Measurements from ENCODE around the gene LDB2. TPM values are rescaled to one million over a fixed set of nuclear protein-coding genes. Genes with fewer than 3 reads are reported as not detected.

The LDB2 gene
- polyA plus RNA-seq, 3 donors = not detected

DNA sequence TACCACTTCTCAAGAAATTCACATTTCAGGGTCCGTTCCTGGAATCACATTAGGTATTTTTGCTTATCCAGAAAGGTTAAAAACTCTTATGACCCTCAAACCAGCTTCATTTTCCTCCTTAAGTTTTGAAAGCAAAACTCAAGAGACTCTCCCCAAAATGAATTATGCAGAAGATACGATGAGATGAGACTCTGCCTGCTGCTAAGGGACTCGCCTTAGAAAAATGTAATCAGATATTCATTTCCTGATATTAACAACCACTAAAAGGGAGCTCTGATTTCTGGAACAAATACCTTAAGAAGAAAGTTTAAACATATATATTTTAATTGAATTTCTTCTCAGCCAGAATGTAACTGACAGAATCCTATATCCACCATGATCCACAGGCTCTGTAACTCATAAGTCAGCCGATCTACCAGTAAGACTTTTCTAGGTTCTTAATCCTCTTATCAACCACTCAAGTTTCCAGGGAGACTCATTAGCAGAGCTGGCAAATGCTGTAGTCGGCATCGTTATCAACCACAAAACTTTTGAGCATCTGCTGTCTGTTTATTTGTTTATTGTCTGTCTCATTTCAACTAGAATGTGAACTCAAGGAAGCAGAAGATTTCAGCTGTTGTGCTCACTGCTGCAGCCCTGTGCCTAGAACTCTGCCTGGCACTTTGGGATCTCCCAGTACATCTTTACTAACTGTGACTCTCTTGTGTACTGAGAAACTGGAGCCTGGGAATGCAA lies 112.5 kb downstream of the LDB2 start:
- H3K27me3 Mint-ChIP-seq (ENCODE audit: low read depth in 3 of 3) = peaks cover 0 to 5% (median 3%) of the 10 kb centered on the region in 3 donors

DNA sequence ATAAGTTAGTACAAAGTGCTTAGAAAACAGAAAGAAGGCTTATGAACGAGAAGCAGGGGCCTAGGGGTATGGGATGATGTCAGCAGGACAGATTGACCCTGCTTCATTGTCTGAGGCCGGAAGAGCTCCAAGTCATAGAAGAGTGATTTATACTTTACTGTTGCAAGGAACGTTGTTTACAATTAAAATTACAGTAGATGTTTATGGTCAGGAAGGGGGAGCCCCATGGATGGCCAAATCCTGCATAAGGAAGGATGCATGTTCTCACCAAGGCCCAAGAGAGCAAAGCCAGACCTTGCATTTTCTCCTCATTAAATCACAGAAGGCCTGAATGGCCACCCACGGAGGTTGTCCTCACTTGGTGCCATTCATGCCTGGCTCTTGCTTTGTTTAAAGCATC lies 115.3 kb downstream of the LDB2 start:
- H3K9ac ChIP-seq (ENCODE audit: insufficient read depth, low read length, poor library complexity, severe bottlenecking) = no peak overlapping the region
- Mint-ChIP-seq H3K4me1 (no peaks in the 10 kb centered on the region), H3K36me3 (no peaks in the 10 kb centered on the region), H3K9me3 (peaks cover 0 to 7% (median 0%) of the 10 kb centered on the region in 7 donors), H3K27me3 (ENCODE audit: low read depth in 3 of 3) (peaks cover 0 to 5% (median 1%) of the 10 kb centered on the region in 3 donors), H3K4me3 (no peak overlapping the region), H3K27ac (no peak overlapping the region)
- no peak overlapping the region for H3K27ac ChIP-seq (ENCODE audit: low read depth in 1 of 2, low read length in 2 of 2)
- H3K79me2 ChIP-seq (ENCODE audit: insufficient read depth, low read length) = no peaks in the 10 kb centered on the region
- H4K20me1 ChIP-seq (ENCODE audit: insufficient read depth, low read length) = no peaks in the 10 kb centered on the region
- H3K9me3 ChIP-seq (replicated peaks in 1 of 2; ENCODE audit: control insufficient read depth in 1 of 2, insufficient read depth in 1 of 2, low read length in 2 of 2) = no peaks in the 10 kb centered on the region
- H2AFZ ChIP-seq (ENCODE audit: insufficient read depth, low read depth, low read length, poor library complexity, severe bottlenecking) = no peak overlapping the region
- H3K36me3 ChIP-seq (replicated peaks in 1 of 2; ENCODE audit: control insufficient read depth in 1 of 2, insufficient read depth in 2 of 2, low read length in 2 of 2) = no peaks in the 10 kb centered on the region
- WGBS (ENCODE audit: insufficient coverage) = 74% methylated on average over 2 of the region's 4 CpGs
- TF ChIP-seq, protein P1, sequence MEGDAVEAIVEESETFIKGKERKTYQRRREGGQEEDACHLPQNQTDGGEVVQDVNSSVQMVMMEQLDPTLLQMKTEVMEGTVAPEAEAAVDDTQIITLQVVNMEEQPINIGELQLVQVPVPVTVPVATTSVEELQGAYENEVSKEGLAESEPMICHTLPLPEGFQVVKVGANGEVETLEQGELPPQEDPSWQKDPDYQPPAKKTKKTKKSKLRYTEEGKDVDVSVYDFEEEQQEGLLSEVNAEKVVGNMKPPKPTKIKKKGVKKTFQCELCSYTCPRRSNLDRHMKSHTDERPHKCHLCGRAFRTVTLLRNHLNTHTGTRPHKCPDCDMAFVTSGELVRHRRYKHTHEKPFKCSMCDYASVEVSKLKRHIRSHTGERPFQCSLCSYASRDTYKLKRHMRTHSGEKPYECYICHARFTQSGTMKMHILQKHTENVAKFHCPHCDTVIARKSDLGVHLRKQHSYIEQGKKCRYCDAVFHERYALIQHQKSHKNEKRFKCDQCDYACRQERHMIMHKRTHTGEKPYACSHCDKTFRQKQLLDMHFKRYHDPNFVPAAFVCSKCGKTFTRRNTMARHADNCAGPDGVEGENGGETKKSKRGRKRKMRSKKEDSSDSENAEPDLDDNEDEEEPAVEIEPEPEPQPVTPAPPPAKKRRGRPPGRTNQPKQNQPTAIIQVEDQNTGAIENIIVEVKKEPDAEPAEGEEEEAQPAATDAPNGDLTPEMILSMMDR (IDR thresholded peaks at IDR 0.05) = no peak
- no peaks in the 10 kb centered on the region for H3K27me3 ChIP-seq (ENCODE audit: control insufficient read depth in 2 of 2, insufficient read depth in 2 of 2, low read length in 2 of 2)
- H3K4me1 ChIP-seq (ENCODE audit: control insufficient read depth in 1 of 2, insufficient read depth in 2 of 2, low read length in 2 of 2) = no peaks in the 10 kb centered on the region
- intact Hi-C loops (cut with micrococcal nuclease) = no loop called here
- DNase-seq = no peak
- no peak overlapping the region for H3K4me3 ChIP-seq (replicated peaks in 1 of 3; ENCODE audit: low read depth in 2 of 3, low read length in 3 of 3)
- H3K4me2 ChIP-seq (replicated peaks; ENCODE audit: extremely low read depth, low read length, poor library complexity, severe bottlenecking) = no peak overlapping the region

More for the DNA sequence above, 112.5 kb downstream of the LDB2 start:
- H3K9me3 Mint-ChIP-seq = peaks cover 0 to 6% (median 0%) of the 10 kb centered on the region in 7 donors
- Histone ChIP-seq H3K27ac (ENCODE audit: low read depth in 1 of 2, low read length in 2 of 2) (no peak overlapping the region), H3K36me3 (replicated peaks in 1 of 2; ENCODE audit: control insufficient read depth in 1 of 2, insufficient read depth in 2 of 2, low read length in 2 of 2) (no peaks in the 10 kb centered on the region), H3K4me1 (ENCODE audit: control insufficient read depth in 1 of 2, insufficient read depth in 2 of 2, low read length in 2 of 2) (no peaks in the 10 kb centered on the region), H3K4me2 (replicated peaks; ENCODE audit: extremely low read depth, low read length, poor library complexity, severe bottlenecking) (no peak overlapping the region), H3K9ac (ENCODE audit: insufficient read depth, low read length, poor library complexity, severe bottlenecking) (no peak overlapping the region), H3K27me3 (ENCODE audit: control insufficient read depth in 2 of 2, insufficient read depth in 2 of 2, low read length in 2 of 2) (no peaks in the 10 kb centered on the region), H2AFZ (ENCODE audit: insufficient read depth, low read depth, low read length, poor library complexity, severe bottlenecking) (no peak overlapping the region), H3K4me3 (replicated peaks in 1 of 3; ENCODE audit: low read depth in 2 of 3, low read length in 3 of 3) (no peak overlapping the region), H4K20me1 (ENCODE audit: insufficient read depth, low read length) (no peaks in the 10 kb centered on the region), H3K9me3 (replicated peaks in 1 of 2; ENCODE audit: control insufficient read depth in 1 of 2, insufficient read depth in 1 of 2, low read length in 2 of 2) (no peaks in the 10 kb centered on the region), H3K79me2 (ENCODE audit: insufficient read depth, low read length) (no peaks in the 10 kb centered on the region)
- intact Hi-C loops (cut with micrococcal nuclease) = no loop called here
- 94% methylated on average over 5 of the region's 6 CpGs for whole genome bisulfite sequencing (ENCODE audit: insufficient coverage)
- TF ChIP-seq, protein P1 (IDR thresholded peaks at IDR 0.05) = no peak
- H3K4me1 Mint-ChIP-seq = no peaks in the 10 kb centered on the region
- H3K36me3 Mint-ChIP-seq = no peaks in the 10 kb centered on the region
- no peak for DNase-seq
- H3K27ac Mint-ChIP-seq = no peak overlapping the region
- H3K4me3 Mint-ChIP-seq = no peak overlapping the region

Data from CD14-positive monocyte (primary cell).